RPMI7951 (cell line): ENCODE results near the gene GNA15. TPM values are rescaled to one million over a fixed set of nuclear protein-coding genes. Genes with fewer than 3 reads are reported as not detected.

Experiments used
- DNase-seq: peaks from one replicate; pipeline ENCODE4 v3.0.0-alpha.2; 2012; ENCODE audit warnings: low read depth
- total RNA-seq: library from RNA; depleted of rRNA; stranded (reverse); fragments of >200 nt; shearing (Covaris generic); gene quantifications from 2 replicates; pipeline ENCODE4 v1.2.3, GENCODE V29; 2014

The GNA15 gene
- total RNA-seq, 1 experiment from 2014 or later, result 36.5 TPM

DNA sequence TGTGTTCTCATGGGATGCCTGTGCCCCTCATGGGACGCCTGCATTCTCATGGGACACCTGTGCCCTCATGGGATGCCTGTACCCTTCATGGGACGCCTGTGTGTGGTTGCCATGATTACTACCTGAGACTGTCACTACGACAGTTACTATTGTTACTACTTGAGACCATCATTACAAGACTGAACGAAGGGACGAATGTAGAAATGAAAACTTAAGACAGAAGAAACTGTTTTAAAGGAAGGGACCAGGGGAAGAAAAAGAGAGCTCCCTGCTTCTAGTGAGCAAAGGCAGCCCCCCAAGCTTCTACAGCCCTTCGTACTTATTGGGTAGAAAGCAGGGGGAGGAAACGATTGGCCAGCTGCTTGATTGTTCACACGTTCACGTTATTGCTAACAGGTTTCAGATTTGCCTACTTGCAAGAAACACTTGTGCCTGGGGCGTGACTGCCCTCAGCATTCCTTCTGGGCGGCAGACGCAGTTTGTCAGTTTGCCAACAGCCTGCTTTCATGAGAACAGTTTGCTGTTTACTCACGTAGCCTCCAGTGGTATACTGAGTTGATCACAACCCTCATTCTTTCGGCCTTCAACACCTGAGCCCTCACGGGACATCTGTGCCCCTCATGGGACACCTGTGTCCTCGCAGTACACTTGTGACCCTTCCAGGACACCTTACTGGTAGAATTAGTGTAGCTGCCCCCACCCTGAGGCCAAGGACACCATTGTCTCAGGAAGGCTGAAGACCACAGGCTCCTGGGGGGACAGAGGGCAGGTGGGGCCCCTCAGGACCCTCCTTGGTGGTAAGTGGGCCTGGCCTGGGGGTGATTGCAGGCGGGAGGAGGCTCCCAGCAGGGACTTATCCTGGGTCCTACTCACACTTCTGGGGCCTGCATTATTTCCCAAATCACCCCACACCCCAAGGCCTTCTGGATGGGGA lies 40.2 kb downstream of the GNA15 start:
- peak; percentile 85 for DNase-seq

DNA sequence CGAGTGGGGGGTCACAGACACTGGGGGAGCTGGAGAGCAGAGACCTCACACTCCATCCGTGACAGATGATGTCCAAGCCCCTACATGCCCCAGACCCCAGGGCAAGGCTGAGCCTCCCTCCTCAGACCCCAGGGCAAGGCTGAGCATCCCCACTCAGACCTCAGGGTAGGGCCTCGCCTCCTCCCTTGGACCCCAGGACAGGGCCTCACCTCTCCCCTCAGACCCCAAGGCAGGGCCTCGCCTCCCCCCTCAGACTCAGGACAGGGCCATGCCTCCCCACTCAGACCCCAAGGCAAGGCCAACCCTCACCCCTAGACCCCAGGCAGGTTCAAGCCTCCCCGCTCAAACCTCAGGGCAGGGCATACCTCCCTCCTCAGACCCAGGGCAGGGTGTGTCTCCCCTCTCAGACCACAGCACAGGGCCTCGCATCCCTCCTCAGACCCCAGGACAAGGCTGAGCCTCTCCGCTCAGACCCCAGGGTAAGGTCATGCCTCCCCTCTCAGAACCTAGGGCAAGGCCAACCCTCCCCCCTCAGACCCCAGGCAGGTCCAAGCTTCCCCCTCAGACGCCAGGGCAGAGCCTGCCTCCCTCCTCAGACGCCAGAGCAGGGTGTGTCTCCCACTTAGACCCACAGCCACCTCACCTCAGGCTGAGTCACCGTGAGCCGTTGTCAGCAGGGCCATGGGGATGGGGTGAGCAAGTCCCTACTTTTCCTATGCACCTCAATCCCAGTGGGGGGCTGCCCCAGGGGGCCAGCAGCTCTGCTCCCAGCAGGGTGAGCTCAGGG lies 41.1 kb downstream of the GNA15 start:
- DNase-seq, result peak; percentile 74

DNA sequence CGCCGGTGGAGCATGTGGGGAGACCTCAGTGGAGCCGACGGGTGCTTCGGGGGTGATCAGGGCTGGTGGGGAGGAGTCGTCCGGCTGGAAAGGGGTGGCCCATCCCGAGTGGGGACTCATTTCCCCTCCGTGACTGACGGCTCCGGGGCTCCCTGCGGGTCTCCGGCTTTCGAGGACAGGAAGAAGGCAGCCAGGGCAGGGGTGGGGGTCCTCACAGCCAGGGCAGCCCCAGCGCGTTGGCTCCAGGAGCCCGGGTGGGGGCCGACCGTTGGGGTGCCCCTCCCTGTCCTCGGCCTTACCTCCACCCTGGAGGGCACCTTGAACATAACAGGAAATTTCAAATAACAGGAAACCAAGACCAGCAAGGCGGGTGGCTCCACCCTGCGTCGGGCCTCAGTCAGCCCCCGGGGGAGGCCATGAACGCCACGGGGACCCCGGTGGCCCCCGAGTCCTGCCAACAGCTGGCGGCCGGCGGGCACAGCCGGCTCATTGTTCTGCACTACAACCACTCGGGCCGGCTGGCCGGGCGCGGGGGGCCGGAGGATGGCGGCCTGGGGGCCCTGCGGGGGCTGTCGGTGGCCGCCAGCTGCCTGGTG lies 42.6 kb downstream of the GNA15 start, which contains the start of gene S1PR4:
Gene S1PR4 (plus strand): TSS at position 393 of the 596 bp plus-strand sequence. CDS start 24 bp downstream, at position 417.
- no peak for DNase-seq

DNA sequence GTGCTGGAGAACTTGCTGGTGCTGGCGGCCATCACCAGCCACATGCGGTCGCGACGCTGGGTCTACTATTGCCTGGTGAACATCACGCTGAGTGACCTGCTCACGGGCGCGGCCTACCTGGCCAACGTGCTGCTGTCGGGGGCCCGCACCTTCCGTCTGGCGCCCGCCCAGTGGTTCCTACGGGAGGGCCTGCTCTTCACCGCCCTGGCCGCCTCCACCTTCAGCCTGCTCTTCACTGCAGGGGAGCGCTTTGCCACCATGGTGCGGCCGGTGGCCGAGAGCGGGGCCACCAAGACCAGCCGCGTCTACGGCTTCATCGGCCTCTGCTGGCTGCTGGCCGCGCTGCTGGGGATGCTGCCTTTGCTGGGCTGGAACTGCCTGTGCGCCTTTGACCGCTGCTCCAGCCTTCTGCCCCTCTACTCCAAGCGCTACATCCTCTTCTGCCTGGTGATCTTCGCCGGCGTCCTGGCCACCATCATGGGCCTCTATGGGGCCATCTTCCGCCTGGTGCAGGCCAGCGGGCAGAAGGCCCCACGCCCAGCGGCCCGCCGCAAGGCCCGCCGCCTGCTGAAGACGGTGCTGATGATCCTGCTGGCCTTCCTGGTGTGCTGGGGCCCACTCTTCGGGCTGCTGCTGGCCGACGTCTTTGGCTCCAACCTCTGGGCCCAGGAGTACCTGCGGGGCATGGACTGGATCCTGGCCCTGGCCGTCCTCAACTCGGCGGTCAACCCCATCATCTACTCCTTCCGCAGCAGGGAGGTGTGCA lies 43.3 kb downstream of the GNA15 start:
- no peak for DNase-seq

DNA sequence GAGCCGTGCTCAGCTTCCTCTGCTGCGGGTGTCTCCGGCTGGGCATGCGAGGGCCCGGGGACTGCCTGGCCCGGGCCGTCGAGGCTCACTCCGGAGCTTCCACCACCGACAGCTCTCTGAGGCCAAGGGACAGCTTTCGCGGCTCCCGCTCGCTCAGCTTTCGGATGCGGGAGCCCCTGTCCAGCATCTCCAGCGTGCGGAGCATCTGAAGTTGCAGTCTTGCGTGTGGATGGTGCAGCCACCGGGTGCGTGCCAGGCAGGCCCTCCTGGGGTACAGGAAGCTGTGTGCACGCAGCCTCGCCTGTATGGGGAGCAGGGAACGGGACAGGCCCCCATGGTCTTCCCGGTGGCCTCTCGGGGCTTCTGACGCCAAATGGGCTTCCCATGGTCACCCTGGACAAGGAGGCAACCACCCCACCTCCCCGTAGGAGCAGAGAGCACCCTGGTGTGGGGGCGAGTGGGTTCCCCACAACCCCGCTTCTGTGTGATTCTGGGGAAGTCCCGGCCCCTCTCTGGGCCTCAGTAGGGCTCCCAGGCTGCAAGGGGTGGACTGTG lies 44.0 kb downstream of the GNA15 start:
- DNase-seq, result no peak

DNA sequence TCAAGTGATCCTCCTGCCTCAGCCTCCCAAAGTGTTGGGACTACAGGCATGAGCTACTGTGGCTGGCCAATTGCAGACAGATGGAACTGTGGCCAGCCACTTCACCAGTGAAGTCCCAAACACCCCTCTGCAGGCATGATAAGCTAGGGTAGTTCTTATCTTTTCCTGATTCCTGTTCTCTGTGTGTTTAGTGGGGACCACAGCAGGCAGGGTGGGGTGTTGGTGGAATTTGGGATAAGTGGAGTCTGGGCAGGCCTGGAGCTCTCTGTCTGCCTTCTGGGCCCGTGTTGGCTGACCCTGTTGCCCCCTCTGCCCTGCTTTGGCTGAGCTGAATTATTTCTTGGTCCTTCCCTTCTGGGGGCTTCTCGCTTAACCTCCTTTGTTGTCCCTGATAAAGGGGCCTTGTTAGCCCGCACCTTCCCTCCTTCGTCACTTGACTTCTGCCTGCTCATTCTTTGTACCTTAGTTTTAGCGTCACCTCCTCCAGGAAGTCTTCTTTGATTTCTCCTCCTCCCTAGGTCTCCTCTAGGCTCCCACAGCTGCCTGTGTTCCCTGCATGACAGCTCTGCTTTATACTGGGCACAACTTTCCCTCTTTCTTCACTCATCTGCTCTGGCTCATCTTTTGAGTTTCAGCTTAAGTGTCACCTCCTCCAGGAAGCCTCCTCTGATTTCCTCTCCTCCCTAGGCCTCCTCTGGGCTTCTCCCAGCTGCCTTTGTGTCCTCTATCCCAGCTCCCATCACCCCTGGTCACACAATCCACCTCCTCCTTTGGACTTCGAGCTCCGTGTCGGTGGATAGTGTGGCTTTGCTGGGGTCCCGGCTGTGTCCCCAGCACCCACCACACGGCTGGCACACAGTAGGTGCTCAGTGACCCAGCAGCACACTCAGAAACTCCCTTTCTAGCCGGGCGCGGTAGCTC lies 48.1 kb downstream of the GNA15 start:
- no peak for DNase-seq

DNA sequence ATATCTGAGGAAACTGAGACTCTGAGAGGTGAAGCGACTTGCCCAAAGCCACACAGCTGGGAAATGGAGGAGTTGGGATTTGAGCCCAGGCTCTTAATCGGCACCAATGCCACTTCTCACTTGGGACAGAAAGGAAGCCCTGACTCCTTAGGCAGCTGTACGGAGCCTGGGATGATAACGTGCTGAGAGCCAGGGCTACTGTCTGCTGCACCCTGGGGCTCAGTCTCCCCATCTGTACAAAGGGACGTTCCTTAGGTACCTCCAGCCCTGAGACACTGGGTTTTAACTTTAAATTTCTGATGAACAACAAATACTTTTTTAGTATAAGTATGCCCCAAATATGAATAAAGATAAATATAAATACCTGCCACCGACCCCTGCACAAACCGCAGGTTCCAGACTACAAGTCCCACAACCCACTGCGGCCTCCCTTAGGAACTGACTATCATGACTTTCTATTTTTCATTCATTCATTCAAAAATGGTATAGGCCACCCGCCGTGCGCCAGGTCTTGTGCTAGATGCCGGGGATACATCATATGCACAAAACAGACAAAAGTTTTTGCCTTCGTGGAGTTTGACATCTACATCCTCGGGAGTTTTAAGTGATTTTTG lies 49.1 kb downstream of the GNA15 start:
- DNase-seq, result no peak

DNA sequence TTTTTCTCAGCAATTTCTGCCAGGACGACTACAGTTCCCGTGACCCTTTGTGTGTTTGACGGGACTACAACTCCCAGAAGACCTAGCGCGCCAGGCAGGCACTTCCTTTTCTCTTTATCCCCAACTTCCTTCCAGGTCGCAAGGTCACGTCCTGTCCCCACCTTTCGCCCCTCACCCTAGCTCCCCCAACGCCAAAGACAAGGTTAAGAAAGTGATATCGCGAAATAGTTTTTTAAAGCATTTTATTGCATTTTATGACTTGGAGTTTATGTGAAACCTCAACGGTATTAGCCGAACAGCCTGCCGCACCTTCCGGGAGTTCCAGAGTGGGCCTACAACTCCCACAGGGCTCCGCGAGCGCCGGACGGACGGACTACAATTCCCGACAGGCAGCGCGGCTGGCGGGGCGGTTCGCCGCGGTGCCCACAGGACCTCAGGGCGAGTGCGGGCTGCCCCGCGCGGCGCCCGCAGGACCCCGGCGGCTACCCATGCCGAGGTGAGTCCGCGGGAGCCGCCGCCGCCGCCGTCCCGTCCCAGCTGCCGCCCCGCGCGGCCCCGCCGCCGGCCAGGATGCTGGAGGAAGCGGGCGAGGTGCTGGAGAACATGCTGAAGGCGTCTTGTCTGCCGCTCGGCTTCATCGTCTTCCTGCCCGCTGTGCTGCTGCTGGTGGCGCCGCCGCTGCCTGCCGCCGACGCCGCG lies 49.8 kb downstream of the GNA15 start, which contains the start of gene NCLN:
Gene NCLN (plus strand): TSS at position 470 of the 699 bp plus-strand sequence. CDS start 101 bp downstream, at position 571.
- peak; percentile 91 for DNase-seq

DNA sequence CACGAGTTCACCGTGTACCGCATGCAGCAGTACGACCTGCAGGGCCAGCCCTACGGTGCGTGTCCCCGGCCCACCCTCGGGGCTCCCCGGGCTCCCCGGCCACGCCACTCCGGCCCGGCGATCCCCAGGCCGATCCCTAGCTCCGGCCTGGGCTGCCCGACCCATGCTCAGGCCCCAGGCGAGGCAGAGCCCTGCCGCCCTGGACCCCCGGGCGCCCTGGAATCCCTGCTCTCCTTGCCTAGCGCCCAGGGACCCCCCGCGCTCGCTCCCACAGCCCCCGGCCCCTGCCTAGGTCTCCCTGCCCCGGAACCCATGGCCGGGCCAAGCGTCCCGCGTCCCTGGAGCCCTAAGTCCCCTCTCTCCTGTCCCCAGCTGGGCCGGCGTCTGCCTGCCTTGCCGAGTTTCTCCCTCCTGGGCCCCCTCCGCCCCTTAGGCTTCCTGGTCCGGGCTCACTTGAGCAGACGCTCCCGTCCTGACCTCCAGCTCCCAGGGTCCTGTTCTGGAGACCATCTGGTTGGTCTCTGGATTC lies 50.4 kb downstream of the GNA15 start:
- no peak for DNase-seq

DNA sequence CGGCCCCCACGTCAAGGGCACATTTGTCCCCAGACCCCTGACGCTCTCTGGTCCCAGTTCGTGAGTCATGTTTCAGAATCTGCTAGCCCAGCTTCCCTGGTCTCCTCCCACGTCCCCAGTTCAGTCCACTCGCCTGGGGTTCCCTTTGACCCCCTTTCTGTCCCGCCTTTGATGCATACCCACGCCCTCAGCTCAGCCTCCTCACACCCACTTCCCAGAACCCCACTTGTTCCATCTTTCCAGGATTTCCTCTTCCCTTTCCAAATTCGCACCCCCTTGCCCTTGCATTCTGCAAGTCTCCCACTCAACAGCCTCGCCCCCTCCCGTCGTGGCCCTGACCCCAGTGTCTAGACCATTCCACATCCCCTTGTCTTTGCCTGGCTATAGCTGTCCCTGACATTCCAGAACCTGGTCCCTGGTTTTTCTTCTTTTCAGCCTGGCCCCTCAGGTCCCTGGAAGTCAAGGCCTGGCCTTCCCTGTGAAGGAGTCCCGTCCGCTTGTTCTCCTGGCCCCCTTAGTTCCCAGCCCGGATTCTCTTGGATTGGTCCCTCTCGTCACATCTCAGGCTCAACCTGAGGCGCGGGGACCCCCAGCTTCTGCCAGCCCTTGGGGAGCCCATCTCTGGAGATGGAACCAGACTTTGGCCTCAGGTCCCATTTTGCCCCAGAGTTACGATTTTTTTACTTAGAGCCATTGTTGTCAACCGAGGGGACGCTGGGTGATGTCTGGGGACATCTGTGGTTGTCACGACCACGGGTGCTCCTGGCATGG lies 51.2 kb downstream of the GNA15 start:
- no peak for DNase-seq

DNA sequence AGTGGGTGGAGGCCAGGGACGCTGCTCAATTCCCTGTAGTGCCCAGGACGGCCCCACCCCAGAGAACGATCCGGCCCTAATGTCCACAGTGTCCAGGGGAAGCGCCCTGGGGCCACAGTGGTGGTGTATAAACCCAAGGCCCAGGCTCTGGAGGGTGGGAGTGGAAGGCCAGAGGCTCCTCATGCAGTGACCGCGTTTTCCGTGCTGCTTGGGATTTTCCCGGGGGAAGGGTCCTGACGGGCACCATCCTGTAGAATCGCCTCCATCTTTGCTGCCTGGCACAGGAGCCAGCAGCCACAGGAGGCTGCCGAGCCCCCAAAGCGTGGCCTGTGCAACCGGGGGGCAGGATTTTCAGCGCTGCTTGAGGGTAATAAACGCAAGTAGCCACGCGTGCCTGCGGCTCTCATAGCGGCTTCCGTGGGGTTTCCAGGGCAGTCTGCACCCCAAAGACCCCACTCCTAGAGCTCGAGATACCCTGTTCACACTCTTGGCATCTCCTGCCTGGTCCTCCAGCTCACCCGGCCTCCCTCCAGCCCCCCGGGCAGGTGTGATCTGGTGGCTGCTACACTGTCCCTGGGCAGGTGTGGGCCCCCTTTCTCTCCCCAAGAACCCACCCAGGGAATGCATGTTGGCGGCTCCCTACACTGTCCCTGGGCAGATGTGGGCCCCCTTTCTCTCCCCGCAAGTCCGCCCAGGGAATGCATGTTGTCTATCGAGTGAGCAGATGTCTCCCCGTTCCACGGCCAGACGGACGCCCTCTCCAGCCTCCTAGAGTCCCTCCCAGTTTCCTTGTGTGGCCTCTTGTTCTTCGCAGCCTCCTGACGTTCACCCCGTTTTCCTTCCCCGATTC lies 52.1 kb downstream of the GNA15 start:
- no peak for DNase-seq

DNA sequence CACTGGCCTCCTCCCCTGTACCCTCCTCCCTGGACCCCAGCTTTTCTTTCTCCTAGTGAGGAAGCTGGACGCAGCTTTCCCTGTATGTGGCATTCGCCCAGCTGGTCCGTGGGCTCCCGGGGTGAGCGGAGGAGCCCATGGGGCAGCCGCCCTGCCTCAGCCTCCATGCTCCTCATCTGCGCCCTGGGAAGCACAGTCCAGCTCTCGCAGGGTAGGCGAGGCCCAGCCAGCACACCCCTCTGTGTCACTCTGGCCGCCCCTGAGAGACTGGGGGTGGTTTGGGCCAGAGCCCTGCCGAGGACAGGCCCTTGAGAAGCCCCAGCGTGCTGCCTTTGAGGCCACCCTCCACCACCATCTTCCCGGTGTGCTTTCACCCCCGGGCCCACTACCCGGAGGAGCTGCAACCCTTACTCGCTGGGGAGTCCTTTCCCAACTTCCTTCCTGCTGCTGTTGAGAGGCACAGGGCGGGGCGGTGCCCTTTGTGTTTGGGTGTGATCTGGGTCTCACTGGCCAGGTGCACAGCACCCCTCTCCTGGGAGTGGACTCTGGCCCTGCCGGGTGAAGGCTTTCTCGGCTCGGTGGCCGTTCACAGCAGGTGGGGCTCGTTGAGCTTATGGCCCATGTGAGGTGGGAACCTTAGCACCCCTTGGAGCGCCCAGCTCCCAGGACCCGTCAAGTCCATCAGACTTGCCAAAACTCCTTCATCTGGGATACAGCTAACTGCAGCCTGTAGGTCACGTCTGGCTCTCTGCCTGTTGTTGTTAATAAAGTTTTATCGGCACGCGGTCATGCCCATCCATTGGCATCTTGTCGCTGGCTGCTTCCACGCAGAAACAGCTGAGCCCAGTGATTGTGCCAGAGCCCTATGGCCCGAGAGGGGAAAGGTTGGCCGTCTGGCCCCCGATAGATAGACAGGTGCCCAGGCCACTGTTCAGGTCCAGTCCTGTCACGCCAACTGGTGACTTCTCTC lies 53.1 kb downstream of the GNA15 start:
- no peak for DNase-seq

DNA sequence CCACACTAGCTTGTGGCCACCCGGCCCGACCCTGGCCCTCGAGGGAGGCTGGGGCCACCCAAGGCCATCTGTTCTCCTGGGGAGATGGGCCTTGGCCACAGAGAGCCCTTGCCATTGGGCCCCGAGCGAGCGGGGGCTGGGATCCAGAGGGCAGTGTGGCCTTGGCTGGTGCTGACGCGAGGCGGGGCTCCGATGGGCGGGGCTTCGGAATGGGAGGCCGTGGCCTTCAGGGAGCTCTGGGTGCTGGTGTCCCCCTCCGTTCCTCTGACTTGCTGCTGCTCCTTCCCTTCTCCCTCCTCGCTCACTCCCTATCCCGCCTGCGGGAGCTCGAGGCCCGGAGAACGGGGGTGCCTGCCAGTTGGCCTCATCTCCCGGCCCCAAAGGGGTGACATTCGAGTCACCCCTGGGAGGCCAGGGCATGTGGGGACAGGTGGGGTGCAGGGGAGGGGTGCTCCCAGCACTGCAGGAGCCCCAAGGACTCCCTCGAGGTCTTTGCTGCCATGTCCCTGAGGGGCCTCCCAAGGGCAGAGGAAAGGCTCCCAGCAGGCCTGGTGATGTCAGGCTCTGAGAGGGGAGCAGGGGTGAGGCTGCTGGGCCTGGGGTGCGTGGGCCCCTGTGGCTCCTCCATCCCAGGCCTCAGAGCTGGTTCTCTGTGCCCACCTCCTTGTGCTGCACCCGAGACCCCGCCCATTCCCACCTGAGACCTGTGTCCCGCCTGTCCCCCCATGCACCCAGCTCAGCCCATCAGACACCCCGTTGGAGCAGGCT lies 54.1 kb downstream of the GNA15 start:
- DNase-seq, result no peak

DNA sequence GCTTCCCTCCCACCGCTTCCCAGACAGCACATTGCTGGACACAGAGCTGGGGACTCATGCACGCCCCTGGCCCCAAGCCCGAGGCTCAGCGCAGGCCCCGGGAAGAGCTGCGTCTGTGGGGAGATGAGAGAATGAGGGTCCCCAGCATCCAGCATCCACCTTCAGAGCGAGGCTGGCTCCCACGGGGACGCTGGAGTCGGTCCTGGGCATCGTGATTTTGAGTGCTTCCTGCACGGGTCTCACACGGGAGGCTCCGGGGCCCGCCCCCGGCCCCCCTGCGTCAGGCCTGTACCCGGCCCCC lies 54.6 kb downstream of the GNA15 start:
- DNase-seq, result no peak
